C4-2B (cell line): ENCODE data around the gene PRM3.

Source experiments
- ZFX ChIP-seq: fragments of 450-650 bp; IDR thresholded peaks from 2 replicates; pipeline ENCODE4 v1.6.1; 2017
- TF ChIP-seq, protein P1 (sequence below): fragments of 450-650 bp; conservative IDR thresholded peaks from 2 replicates; pipeline ENCODE4 v1.5.1; 2017; ENCODE audit warnings: mild to moderate bottlenecking

DNA sequence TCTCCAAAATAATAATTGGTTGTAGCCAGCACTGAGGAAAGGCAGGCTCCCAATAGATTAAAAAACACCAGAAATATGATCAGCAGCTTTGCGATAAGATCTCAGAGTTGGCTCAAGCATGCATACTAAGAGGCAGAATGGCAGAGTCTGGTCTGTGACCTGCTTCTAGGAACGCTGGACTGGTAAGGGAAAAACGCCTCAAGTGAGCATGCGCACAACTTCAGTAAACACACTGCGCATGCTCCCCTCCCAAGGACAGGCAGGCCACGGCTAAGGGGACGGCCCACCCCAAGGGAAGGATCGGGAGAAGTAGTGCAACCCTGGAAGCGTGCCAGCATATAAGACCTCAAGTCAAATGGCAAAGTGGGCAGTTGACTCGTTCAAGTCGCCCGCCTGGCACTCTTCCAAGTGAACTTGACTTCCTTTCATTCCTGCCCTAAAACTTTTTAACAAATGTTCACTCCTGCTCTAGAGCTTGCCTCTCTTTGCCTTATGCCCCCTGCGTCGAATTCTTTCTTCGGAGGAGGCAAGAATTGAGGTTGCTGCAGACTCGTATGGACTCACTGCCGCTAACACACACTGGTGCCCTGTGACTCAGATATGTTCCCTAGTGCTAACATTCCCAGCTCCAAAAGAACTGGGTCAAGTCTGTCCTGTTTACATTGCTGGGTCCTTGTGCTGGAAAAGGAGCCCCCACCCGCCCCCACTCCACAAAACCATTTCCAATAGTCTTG, 30.1 kb upstream of the PRM3 start:
- TF ChIP-seq ZFX: no peak
- TF ChIP-seq, protein P1, sequence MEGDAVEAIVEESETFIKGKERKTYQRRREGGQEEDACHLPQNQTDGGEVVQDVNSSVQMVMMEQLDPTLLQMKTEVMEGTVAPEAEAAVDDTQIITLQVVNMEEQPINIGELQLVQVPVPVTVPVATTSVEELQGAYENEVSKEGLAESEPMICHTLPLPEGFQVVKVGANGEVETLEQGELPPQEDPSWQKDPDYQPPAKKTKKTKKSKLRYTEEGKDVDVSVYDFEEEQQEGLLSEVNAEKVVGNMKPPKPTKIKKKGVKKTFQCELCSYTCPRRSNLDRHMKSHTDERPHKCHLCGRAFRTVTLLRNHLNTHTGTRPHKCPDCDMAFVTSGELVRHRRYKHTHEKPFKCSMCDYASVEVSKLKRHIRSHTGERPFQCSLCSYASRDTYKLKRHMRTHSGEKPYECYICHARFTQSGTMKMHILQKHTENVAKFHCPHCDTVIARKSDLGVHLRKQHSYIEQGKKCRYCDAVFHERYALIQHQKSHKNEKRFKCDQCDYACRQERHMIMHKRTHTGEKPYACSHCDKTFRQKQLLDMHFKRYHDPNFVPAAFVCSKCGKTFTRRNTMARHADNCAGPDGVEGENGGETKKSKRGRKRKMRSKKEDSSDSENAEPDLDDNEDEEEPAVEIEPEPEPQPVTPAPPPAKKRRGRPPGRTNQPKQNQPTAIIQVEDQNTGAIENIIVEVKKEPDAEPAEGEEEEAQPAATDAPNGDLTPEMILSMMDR: no peak
